HCT116 (cell line): ENCODE data around the gene AGBL3. TPM values are rescaled to one million over a fixed set of nuclear protein-coding genes. Genes with fewer than 3 reads are reported as not detected.

Source experiments
- ATAC-seq: fragments of 200-7000 bp; cut with Tn5 transposase; 2 replicates; pipeline ENCODE4 v1.9.1; 2020; ENCODE audit warnings: mild to moderate bottlenecking, moderate library complexity
- BruUV-seq: library from RNA; stranded (reverse); fragments of 400-500 nt; replicated peaks from 2 replicates; lab custom pipeline; 2021; lab: Mats Ljungman, UMichigan
- CTCF ChIA-PET: fragments of 300-600 bp; sonication (Branson Sonifier 250); formaldehyde crosslinking; loops from one replicate; lab custom pipeline; 2021; ENCODE audit warnings: antibody characterized with exemption; lab: Charles Lee
- POLR2A ChIA-PET: fragments of 300-600, 350-600 bp; sonication (Branson Sonifier 250); formaldehyde crosslinking; loops from one replicate; lab custom pipeline; 2021; ENCODE audit warnings: antibody characterized with exemption; lab: Charles Lee
- RAD21 ChIA-PET, 2 experiments: fragments of 300-600 bp; sonication (Branson Sonifier 250); formaldehyde crosslinking; loops; one replicate each; lab custom pipeline; 2023; ENCODE audit warnings: low total read pairs in 2 of 2; ENCODE audit not compliant: uncharacterized antibody in 2 of 2, unreplicated experiment in 2 of 2, low non-redundant PET in 1 of 2; lab: Charles Lee
- DNase-seq: peaks from one replicate; pipeline ENCODE4 v3.0.0-alpha.2; 2010; ENCODE audit warnings: low read depth, low spot score
- H2AFZ ChIP-seq: fragments of 200-600 bp; shearing (Covaris generic), sonication (generic); 2 replicates; pipeline ENCODE4 v1.6.1; 2017; ENCODE audit warnings: low read depth, mixed run types, mixed read lengths, antibody characterized with exemption, low read length; ENCODE audit not compliant: poor library complexity, severe bottlenecking
- H3K27ac ChIP-seq: 2 replicates; pipeline ENCODE4 v1.5.1; 2012; ENCODE audit warnings: low read depth, low read length
- H3K27me3 ChIP-seq: fragments of 200-600 bp; sonication (generic); 2 replicates; pipeline ENCODE4 v1.6.1; 2016; ENCODE audit warnings: mixed run types, low read length, mixed read lengths; ENCODE audit not compliant: insufficient read depth
- H3K36me3 ChIP-seq, 2 experiments: fragments of 200-500 bp in 1 of 2; fragments of 200-600 bp in 1 of 2; sonication (Bioruptor generic) in 1 of 2; sonication (generic) in 1 of 2; 2 replicates each; pipeline versions ENCODE4 v1.5.1 to v1.6.1; 2014 to 2016; ENCODE audit warnings: low read length in 2 of 2, inconsistent platforms in 1 of 2, mixed read lengths in 1 of 2, mixed run types in 1 of 2; ENCODE audit not compliant: insufficient read depth in 2 of 2, control insufficient read depth in 1 of 2
- H3K4me1 ChIP-seq, 2 experiments: fragments of 200-600 bp in 1 of 2; sonication (generic) in 1 of 2; 2 replicates each; pipeline versions ENCODE4 v1.5.1 to v1.6.1; 2012 to 2017; ENCODE audit warnings: low read length in 2 of 2, inconsistent platforms in 1 of 2, mild to moderate bottlenecking in 1 of 2, mixed read lengths in 1 of 2, mixed run types in 1 of 2, moderate library complexity in 1 of 2; ENCODE audit not compliant: insufficient read depth in 2 of 2, control insufficient read depth in 1 of 2
- H3K4me2 ChIP-seq: fragments of 200-600 bp; sonication (generic); 2 replicates; pipeline ENCODE4 v1.6.1; 2017; ENCODE audit warnings: mixed run types, low read length, mixed read lengths
- H3K4me3 ChIP-seq, 2 experiments: fragments of 200-600 bp in 1 of 2; sonication (generic) in 1 of 2; replicated peaks in 1 of 2; 2 replicates each; pipeline ENCODE4 v1.5.1; 2011 to 2016; ENCODE audit warnings: low read length in 2 of 2, control low read depth in 1 of 2, low read depth in 1 of 2, mild to moderate bottlenecking in 1 of 2, mixed read lengths in 1 of 2, mixed run types in 1 of 2
- H3K79me2 ChIP-seq: fragments of 200-600 bp; sonication (generic); 2 replicates; pipeline ENCODE4 v1.6.1; 2017; ENCODE audit warnings: mild to moderate bottlenecking, mixed run types, low read length, moderate library complexity, mixed read lengths; ENCODE audit not compliant: insufficient read depth
- H3K9ac ChIP-seq: fragments of 200-600 bp; sonication (generic); 2 replicates; pipeline ENCODE4 v1.6.1; 2016; ENCODE audit warnings: low read length, mixed read lengths
- H3K9me2 ChIP-seq: fragments of 200-600 bp; sonication (generic), shearing (Covaris generic); 2 replicates; pipeline ENCODE4 v1.6.1; 2017; ENCODE audit warnings: mixed run types, mild to moderate bottlenecking, moderate library complexity; ENCODE audit not compliant: insufficient read depth
- H3K9me3 ChIP-seq, 2 experiments: fragments of 200-500 bp in 1 of 2; fragments of 200-600 bp in 1 of 2; sonication (Bioruptor generic) in 1 of 2; sonication (generic) in 1 of 2; 2 replicates each; pipeline ENCODE4 v1.6.1; 2014 to 2017; ENCODE audit warnings: low read length in 2 of 2, mixed read lengths in 2 of 2, inconsistent platforms in 1 of 2, low read depth in 1 of 2, mild to moderate bottlenecking in 1 of 2, mixed run types in 1 of 2, moderate library complexity in 1 of 2; ENCODE audit not compliant: control insufficient read depth in 1 of 2, insufficient read depth in 1 of 2
- H4K20me1 ChIP-seq: fragments of 200-600 bp; sonication (generic), shearing (Covaris generic); 2 replicates; pipeline ENCODE4 v1.6.1; 2017; ENCODE audit warnings: mixed run types, mild to moderate bottlenecking, moderate library complexity; ENCODE audit not compliant: insufficient read depth
- CBX3 ChIP-seq: IDR thresholded peaks from 2 replicates; pipeline ENCODE4 v1.6.1; 2012; ENCODE audit warnings: low read depth
- CEBPB ChIP-seq: IDR thresholded peaks from 2 replicates; pipeline ENCODE4 v1.6.1; 2012; ENCODE audit warnings: low read depth
- EGR1 ChIP-seq: IDR thresholded peaks from 2 replicates; pipeline ENCODE4 v1.6.1; 2012; ENCODE audit warnings: low read depth
- ELF1 ChIP-seq: IDR thresholded peaks from 2 replicates; pipeline ENCODE4 v1.6.1; 2012; ENCODE audit warnings: low read depth, borderline replicate concordance
- EZH2phosphoT487 ChIP-seq: fragments of 200-600 bp; IDR thresholded peaks from 2 replicates; pipeline ENCODE4 v1.6.1; 2018; ENCODE audit warnings: antibody characterized with exemption, borderline replicate concordance
- JUND ChIP-seq: IDR thresholded peaks from 2 replicates; pipeline ENCODE4 v1.6.1; 2012
- MAX ChIP-seq: IDR thresholded peaks from 2 replicates; pipeline ENCODE4 v1.6.1; 2012
- POLR2A ChIP-seq: IDR thresholded peaks from 2 replicates; pipeline ENCODE4 v1.7.0; 2011; ENCODE audit warnings: borderline replicate concordance; ENCODE audit not compliant: insufficient read depth, insufficient read length; ENCODE audit errors: extremely low read depth
- RAD21 ChIP-seq: IDR thresholded peaks from 2 replicates; pipeline ENCODE4 v1.6.1; 2012; ENCODE audit warnings: low read depth, mild to moderate bottlenecking
- SIN3A ChIP-seq: IDR thresholded peaks from 2 replicates; pipeline ENCODE4 v1.6.1; 2012; ENCODE audit warnings: low read depth
- SP1 ChIP-seq: IDR thresholded peaks from 2 replicates; pipeline ENCODE4 v1.6.1; 2012; ENCODE audit warnings: low read depth
- YY1 ChIP-seq: IDR thresholded peaks from 2 replicates; pipeline ENCODE4 v1.6.1; 2011; ENCODE audit warnings: low read length, low read depth, moderate library complexity, mild to moderate bottlenecking; ENCODE audit not compliant: insufficient replicate concordance; ENCODE audit errors: extremely low read depth
- ZBTB33 ChIP-seq: IDR thresholded peaks from 2 replicates; pipeline ENCODE4 v1.6.1; 2011; ENCODE audit warnings: mild to moderate bottlenecking, low read length, moderate library complexity; ENCODE audit not compliant: insufficient replicate concordance; ENCODE audit errors: extremely low read depth
- ZFX ChIP-seq: fragments of 450-650 bp; IDR thresholded peaks from 2 replicates; pipeline ENCODE4 v1.6.1; 2017
- ZNF274 ChIP-seq: fragments of 200-500 bp; sonication (Bioruptor generic); IDR thresholded peaks from 2 replicates; pipeline ENCODE4 v1.6.1; 2014; ENCODE audit warnings: mild to moderate bottlenecking, low read depth, low read length, inconsistent platforms
- intact Hi-C: fragments of 100-400 bp; cut with micrococcal nuclease; formaldehyde crosslinking; loops from 2 replicates; pipeline ENCODE4 v1.10.0; 2022
- total RNA-seq: library from RNA; stranded (reverse); gene quantifications from one replicate; pipeline ENCODE4 v1.2.1, GENCODE V29; 2021; ENCODE audit not compliant: unreplicated experiment
- TF ChIP-seq, protein P1 (sequence below), 3 experiments: fragments of 200-600 bp in 1 of 3; sonication (generic) in 1 of 3; IDR thresholded peaks in 2 of 3; conservative IDR thresholded peaks in 1 of 3; 2 replicates each; pipeline ENCODE4 v1.5.1; 2012 to 2017; ENCODE audit warnings: low read depth in 2 of 3, low read length in 2 of 3, antibody characterized with exemption in 1 of 3, borderline replicate concordance in 1 of 3, control low read depth in 1 of 3, mild to moderate bottlenecking in 1 of 3, mixed read lengths in 1 of 3, mixed run types in 1 of 3, moderate library complexity in 1 of 3; ENCODE audit not compliant: insufficient read depth in 1 of 3

The AGBL3 gene
- total RNA-seq, 1 experiment from 2014 or later = 1.9 TPM

DNA sequence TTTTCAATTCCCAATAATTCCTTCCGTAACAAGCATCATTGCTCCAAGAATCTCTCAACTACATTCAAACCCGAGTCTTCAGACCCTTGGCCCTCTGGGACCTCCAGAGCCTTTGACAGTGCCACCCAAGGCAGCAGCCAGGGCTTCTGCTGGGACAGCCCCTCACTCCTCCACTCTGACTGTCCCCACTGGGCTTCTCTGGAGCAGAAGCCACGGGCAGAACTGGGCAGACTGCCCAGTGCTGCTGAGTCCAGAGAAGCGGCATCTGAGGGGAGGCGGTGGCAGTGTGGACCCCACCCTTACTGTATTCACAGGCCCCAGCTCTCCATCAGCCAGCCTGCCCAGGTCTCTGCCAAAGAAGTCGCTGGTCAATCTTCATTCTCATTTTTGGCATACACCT, 175.4 kb downstream of the AGBL3 start:
- Histone ChIP-seq H3K9ac (no peak overlapping the region), H3K4me2 (no peak overlapping the region), H3K27ac (no peak overlapping the region; the same call in 1 of the 2 replicates), H3K27me3 (no peaks in the 10 kb centered on the region), H3K4me1 (peaks cover 18 to 23% of the 10 kb centered on the region in 2 experiments), H2AFZ (no peak overlapping the region), H3K36me3 (peaks cover 0 to 18% of the 10 kb centered on the region in 2 experiments; a peak in 1 of 4 replicates), H3K79me2 (no peaks in the 10 kb centered on the region), H3K9me2 (no peaks in the 10 kb centered on the region), H3K9me3 (peaks cover 0 to 7% of the 10 kb centered on the region in 2 experiments; a peak in 1 of 4 replicates), H4K20me1 (no peaks in the 10 kb centered on the region), H3K4me3 (no peak overlapping the region)
- no peak for DNase-seq
- intact Hi-C loops = loop anchor here (10.0 kb wide), 2 partner anchors 267 to 467 kb away; no protein-coding TSS in a partner anchor
- BruUV-seq = no TSS peak
- POLR2A ChIA-PET = no interaction called here
- no peak for ATAC-seq
- CTCF ChIA-PET = interaction anchor here (1.9 kb wide), 1 partner anchor 8 kb away, joined by 25 read pairs; no protein-coding TSS in a partner anchor
- TF ChIP-seq ELF1 = no peak
- no peak for TF ChIP-seq YY1
- TF ChIP-seq, protein P1, sequence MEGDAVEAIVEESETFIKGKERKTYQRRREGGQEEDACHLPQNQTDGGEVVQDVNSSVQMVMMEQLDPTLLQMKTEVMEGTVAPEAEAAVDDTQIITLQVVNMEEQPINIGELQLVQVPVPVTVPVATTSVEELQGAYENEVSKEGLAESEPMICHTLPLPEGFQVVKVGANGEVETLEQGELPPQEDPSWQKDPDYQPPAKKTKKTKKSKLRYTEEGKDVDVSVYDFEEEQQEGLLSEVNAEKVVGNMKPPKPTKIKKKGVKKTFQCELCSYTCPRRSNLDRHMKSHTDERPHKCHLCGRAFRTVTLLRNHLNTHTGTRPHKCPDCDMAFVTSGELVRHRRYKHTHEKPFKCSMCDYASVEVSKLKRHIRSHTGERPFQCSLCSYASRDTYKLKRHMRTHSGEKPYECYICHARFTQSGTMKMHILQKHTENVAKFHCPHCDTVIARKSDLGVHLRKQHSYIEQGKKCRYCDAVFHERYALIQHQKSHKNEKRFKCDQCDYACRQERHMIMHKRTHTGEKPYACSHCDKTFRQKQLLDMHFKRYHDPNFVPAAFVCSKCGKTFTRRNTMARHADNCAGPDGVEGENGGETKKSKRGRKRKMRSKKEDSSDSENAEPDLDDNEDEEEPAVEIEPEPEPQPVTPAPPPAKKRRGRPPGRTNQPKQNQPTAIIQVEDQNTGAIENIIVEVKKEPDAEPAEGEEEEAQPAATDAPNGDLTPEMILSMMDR (IDR thresholded peaks at IDR 0.05 in 2 of 3, conservative IDR thresholded peaks at IDR 0.05 in 1 of 3; ENCODE audit: borderline replicate concordance in 1 of 3, insufficient read depth in 1 of 3, low read depth in 2 of 3, low read length in 2 of 3) = no peak
- no peak for TF ChIP-seq POLR2A
- TF ChIP-seq JUND = no peak
- no peak for TF ChIP-seq SP1
- no peak for TF ChIP-seq MAX
- no peak for TF ChIP-seq SIN3A
- no peak for TF ChIP-seq CBX3
- no peak for TF ChIP-seq RAD21
- TF ChIP-seq EGR1 = no peak
- TF ChIP-seq CEBPB = no peak
- TF ChIP-seq ZNF274 = no peak
- TF ChIP-seq ZBTB33 = no peak
- TF ChIP-seq ZFX = no peak
- TF ChIP-seq EZH2phosphoT487 = no peak
- RAD21 ChIA-PET = no interaction called here
